ENCODE measurements around the gene MT1A. TPM values are rescaled to one million over a fixed set of nuclear protein-coding genes. Genes with fewer than 3 reads are reported as not detected.
A peak's percentile ranks its signal among the peaks of the same experiment; 100 is the strongest.

MT1A gene
- total RNA-seq, 1 donor from 2014 or later: not detected

DNA sequence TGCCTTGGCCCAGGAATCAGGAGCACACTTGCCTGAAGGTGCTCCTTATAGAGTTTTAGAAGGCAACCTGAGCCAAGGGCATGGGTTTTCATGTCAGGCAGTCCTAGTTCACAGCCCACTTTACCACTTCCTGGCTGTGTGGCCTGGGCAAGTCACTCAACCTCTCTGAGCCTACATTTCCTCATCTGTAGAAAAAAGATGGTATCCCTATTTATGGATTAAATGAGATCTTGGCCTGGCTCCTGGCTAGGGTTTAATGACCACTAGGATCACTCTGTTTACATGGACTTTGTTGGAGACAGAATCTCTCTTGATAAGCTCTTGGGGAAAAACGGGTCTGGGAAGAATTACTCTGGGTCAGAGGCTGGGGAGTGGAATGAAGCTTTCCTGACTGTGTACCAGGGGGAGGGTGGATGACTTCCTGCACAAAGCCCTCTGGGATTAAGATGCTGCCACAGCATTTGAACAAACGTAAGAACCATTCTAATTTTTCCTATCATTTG lies 27.8 kb upstream of the MT1A start:
- DNase-seq (ENCODE audit: low spot score): no peak
- Mint-ChIP-seq H3K9me3 (ENCODE audit: low read depth) (no peaks in the 10 kb centered on the region), H3K27ac (ENCODE audit: unreplicated experiment) (peak overlapping the region; percentile 98), H3K27me3 (ENCODE audit: low read depth) (no peaks in the 10 kb centered on the region), H3K4me3 (ENCODE audit: unreplicated experiment) (peak overlapping the region; percentile 76), H3K36me3 (ENCODE audit: low read depth) (no peaks in the 10 kb centered on the region), H3K4me1 (ENCODE audit: low read depth) (peaks cover 81% of the 10 kb centered on the region)
- TF ChIP-seq, protein P1, sequence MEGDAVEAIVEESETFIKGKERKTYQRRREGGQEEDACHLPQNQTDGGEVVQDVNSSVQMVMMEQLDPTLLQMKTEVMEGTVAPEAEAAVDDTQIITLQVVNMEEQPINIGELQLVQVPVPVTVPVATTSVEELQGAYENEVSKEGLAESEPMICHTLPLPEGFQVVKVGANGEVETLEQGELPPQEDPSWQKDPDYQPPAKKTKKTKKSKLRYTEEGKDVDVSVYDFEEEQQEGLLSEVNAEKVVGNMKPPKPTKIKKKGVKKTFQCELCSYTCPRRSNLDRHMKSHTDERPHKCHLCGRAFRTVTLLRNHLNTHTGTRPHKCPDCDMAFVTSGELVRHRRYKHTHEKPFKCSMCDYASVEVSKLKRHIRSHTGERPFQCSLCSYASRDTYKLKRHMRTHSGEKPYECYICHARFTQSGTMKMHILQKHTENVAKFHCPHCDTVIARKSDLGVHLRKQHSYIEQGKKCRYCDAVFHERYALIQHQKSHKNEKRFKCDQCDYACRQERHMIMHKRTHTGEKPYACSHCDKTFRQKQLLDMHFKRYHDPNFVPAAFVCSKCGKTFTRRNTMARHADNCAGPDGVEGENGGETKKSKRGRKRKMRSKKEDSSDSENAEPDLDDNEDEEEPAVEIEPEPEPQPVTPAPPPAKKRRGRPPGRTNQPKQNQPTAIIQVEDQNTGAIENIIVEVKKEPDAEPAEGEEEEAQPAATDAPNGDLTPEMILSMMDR (IDR thresholded peaks at IDR 0.05): no peak

DNA sequence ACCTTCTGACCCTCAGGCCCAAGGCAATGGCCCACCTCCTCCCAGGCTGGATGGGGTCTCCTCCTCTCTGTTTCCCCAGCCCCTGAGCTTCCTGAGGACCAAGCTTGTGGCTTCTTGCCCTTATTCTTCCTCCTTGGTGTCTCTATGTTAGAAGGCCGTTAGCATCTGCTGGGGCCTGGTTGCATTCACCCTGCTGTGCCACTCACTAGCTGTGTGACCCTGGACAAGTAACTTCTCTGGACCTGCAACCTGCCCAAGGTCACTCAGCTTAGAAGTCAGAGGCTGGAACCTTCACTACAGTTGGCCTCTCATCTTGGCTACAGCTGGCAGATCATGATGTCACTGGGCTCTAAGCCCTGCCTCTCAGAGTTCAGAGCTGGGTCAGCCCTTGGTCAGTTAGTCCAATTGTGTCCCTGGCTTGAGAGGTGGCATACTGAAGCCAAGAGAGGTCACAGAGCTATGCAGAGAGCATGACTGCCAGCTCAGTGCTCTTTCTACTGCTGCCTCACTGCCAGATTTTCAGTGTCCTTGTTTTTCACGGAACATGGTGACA lies 27.1 kb upstream of the MT1A start:
- Mint-ChIP-seq H3K9me3 (ENCODE audit: low read depth) (no peaks in the 10 kb centered on the region), H3K27ac (ENCODE audit: unreplicated experiment) (peak overlapping the region; percentile 98), H3K4me1 (ENCODE audit: low read depth) (peaks cover 74% of the 10 kb centered on the region), H3K4me3 (ENCODE audit: unreplicated experiment) (no peak overlapping the region), H3K27me3 (ENCODE audit: low read depth) (no peaks in the 10 kb centered on the region), H3K36me3 (ENCODE audit: low read depth) (no peaks in the 10 kb centered on the region)
- no peak for DNase-seq (ENCODE audit: low spot score)
- TF ChIP-seq, protein P1 (IDR thresholded peaks at IDR 0.05): no peak

DNA sequence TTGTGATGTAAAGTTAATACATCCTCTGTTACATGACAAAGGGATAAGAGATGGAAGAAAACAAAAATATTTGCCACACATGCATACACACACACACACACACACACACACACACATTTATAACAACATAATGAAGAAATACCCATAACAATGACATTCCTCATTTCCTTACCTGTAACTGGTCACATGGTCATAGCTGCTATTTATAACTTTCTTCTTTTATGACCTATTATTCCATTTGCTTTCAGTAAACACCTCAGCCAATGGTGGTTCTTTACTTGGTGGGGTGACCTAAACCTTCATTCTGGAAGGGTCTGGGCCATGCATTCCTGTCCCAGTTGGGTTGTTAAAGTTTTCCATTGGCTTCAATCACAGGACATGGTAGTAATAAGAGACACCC lies 24.8 kb upstream of the MT1A start:
- Mint-ChIP-seq H3K27ac (ENCODE audit: unreplicated experiment) (no peak overlapping the region), H3K36me3 (ENCODE audit: low read depth) (no peaks in the 10 kb centered on the region), H3K4me1 (ENCODE audit: low read depth) (peaks cover 58% of the 10 kb centered on the region), H3K4me3 (ENCODE audit: unreplicated experiment) (no peak overlapping the region), H3K27me3 (ENCODE audit: low read depth) (peaks cover 2% of the 10 kb centered on the region), H3K9me3 (ENCODE audit: low read depth) (no peaks in the 10 kb centered on the region)
- DNase-seq (ENCODE audit: low spot score): no peak
- TF ChIP-seq, protein P1 (IDR thresholded peaks at IDR 0.05): no peak

DNA sequence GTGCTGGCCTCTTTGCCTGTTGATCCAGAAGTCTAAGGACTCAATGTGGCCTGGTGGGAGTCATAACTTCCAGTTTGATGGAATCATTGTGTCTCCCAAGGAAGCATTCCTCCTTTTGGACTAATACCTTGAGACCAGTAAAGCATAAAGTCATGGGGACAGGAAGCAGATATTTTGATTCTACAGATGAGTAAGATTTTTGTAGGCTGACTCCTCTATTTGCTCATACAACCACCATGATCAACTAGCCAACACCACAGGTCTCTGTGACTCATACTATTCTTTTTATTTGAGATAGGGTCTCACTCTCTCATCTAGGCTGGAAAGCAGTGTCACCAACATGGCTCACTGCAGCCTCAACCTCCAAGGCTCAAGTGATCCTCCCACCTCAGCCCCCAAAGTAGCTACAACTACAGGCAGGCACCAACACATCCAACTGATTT lies 23.9 kb upstream of the MT1A start:
- no peaks in the 10 kb centered on the region for H3K9me3 Mint-ChIP-seq (ENCODE audit: low read depth)
- no peaks in the 10 kb centered on the region for H3K36me3 Mint-ChIP-seq (ENCODE audit: low read depth)
- no peak for DNase-seq (ENCODE audit: low spot score)
- no peak overlapping the region for H3K4me3 Mint-ChIP-seq (ENCODE audit: unreplicated experiment)
- no peak overlapping the region for H3K27ac Mint-ChIP-seq (ENCODE audit: unreplicated experiment)
- peaks cover 2% of the 10 kb centered on the region for H3K27me3 Mint-ChIP-seq (ENCODE audit: low read depth)
- TF ChIP-seq, protein P1 (IDR thresholded peaks at IDR 0.05): no peak
- H3K4me1 Mint-ChIP-seq (ENCODE audit: low read depth): peaks cover 49% of the 10 kb centered on the region

DNA sequence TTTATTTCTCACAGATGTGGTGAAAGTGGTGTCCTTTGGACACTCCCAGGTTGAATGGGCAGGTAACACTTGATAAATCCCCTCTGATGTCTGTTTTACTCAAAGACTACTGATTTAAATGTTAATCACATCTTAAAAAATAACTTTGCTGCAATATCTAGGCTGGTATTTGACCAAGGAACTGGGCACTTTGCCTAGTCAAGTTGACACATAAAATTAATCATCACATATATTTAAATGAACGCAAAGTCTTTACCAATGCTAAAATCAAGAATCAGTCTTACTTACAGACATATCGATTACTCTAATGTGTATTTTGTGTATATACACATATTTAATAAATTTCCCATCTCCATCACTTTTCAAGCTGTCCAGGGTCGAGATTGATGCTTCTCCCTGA lies 23.1 kb upstream of the MT1A start:
- no peaks in the 10 kb centered on the region for H3K36me3 Mint-ChIP-seq (ENCODE audit: low read depth)
- H3K27ac Mint-ChIP-seq (ENCODE audit: unreplicated experiment): no peak overlapping the region
- peaks cover 41% of the 10 kb centered on the region for H3K4me1 Mint-ChIP-seq (ENCODE audit: low read depth)
- TF ChIP-seq, protein P1 (IDR thresholded peaks at IDR 0.05): no peak
- H3K27me3 Mint-ChIP-seq (ENCODE audit: low read depth): peaks cover 2% of the 10 kb centered on the region
- H3K4me3 Mint-ChIP-seq (ENCODE audit: unreplicated experiment): no peak overlapping the region
- no peak for DNase-seq (ENCODE audit: low spot score)
- H3K9me3 Mint-ChIP-seq (ENCODE audit: low read depth): no peaks in the 10 kb centered on the region

All from chondrocyte (in vitro differentiated cells).